Mucosa of stomach (tissue), 1 donor: ENCODE measurements around the gene CLEC19A.

ENCODE experiments used
- H3K27me3 ChIP-seq: one replicate; pipeline ENCODE4 v1.7.0; 2013; ENCODE audit warnings: mild to moderate bottlenecking, low read length; ENCODE audit not compliant: control insufficient read depth, insufficient read depth
- H3K36me3 ChIP-seq: one replicate; pipeline ENCODE4 v1.7.0; 2013; ENCODE audit warnings: low read length; ENCODE audit not compliant: control insufficient read depth, insufficient read depth
- H3K4me1 ChIP-seq: one replicate; pipeline ENCODE4 v1.7.0; 2013; ENCODE audit warnings: mild to moderate bottlenecking, low read length; ENCODE audit not compliant: control insufficient read depth, insufficient read depth
- H3K4me3 ChIP-seq: one replicate; pipeline ENCODE4 v1.7.0; 2013; ENCODE audit warnings: low read length
- H3K9ac ChIP-seq: one replicate; pipeline ENCODE4 v1.7.0; 2013; ENCODE audit warnings: mild to moderate bottlenecking, low read length, moderate library complexity
- H3K9me3 ChIP-seq: one replicate; pipeline ENCODE4 v1.7.0; 2013; ENCODE audit warnings: mild to moderate bottlenecking, low read length, moderate library complexity; ENCODE audit not compliant: control insufficient read depth
- donor health status: Pancreatic carcinoma.

The CLEC19A gene

GRCh38 chr16:19338335-19338734 is 52.8 kb downstream of the CLEC19A start:
- no peaks in the 10 kb centered on the region for H3K36me3 ChIP-seq
- no peak overlapping the region for H3K9ac ChIP-seq

GRCh38 chr16:19344224-19344801 is 58.8 kb downstream of the CLEC19A start:
- H3K9me3 ChIP-seq: no peaks in the 10 kb centered on the region
- no peak overlapping the region for H3K9ac ChIP-seq
- no peaks in the 10 kb centered on the region for H3K27me3 ChIP-seq
- no peak overlapping the region for H3K4me3 ChIP-seq
- H3K36me3 ChIP-seq: no peaks in the 10 kb centered on the region
- H3K4me1 ChIP-seq: no peaks in the 10 kb centered on the region

More at GRCh38 chr16:19338335-19338734, 52.8 kb downstream of the CLEC19A start:
- H3K9me3 ChIP-seq: no peaks in the 10 kb centered on the region
- no peaks in the 10 kb centered on the region for H3K4me1 ChIP-seq
- no peaks in the 10 kb centered on the region for H3K27me3 ChIP-seq
- H3K4me3 ChIP-seq: no peak overlapping the region

DNA sequence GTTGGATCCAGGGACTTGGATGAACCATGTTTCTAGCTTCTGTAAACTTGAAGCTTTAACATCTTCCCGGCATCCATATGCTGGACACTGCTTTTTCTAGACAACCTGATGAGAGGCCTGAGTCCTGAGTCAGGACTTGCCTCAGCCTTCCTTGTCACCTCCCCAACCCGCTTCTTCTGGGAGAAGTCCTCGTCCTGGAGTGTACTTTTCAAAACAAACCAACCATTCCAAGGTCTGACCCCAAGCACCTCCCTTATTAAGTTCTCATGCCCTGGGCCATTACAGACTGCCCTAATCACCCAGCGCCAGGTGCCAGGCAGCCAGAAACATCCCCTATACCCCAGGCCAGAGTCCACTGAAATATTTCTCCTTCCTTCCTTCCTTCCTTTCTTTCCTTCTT is 59.4 kb downstream of the CLEC19A start:
- Histone ChIP-seq H3K4me1 (no peaks in the 10 kb centered on the region), H3K9me3 (no peaks in the 10 kb centered on the region), H3K9ac (no peak overlapping the region), H3K36me3 (no peaks in the 10 kb centered on the region), H3K4me3 (no peak overlapping the region), H3K27me3 (no peaks in the 10 kb centered on the region)

GRCh38 chr16:19346335-19346922 is 60.9 kb downstream of the CLEC19A start:
- Histone ChIP-seq H3K27me3 (no peaks in the 10 kb centered on the region), H3K36me3 (no peaks in the 10 kb centered on the region), H3K4me3 (no peak overlapping the region), H3K9ac (no peak overlapping the region), H3K9me3 (no peaks in the 10 kb centered on the region), H3K4me1 (no peaks in the 10 kb centered on the region)

DNA sequence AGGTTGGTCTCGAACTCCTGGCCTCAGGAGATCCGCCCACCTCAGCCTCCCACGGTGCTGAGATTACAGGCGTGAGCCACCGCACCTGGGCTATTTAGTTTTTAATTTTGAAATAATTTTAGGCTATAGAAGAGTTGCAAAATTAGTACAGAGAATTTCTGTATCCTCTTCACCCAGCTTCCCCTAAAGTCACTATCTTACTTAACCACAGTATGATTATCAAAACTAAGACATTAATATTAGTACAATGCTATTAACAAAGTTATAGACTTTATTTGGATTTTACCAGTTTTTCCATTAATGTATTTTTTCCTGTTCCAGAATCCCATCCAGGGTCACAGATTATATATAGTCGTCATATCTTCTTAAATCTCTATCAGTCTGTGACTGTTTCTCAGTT is 62.6 kb downstream of the CLEC19A start:
- H3K36me3 ChIP-seq: no peaks in the 10 kb centered on the region
- no peaks in the 10 kb centered on the region for H3K4me1 ChIP-seq

DNA sequence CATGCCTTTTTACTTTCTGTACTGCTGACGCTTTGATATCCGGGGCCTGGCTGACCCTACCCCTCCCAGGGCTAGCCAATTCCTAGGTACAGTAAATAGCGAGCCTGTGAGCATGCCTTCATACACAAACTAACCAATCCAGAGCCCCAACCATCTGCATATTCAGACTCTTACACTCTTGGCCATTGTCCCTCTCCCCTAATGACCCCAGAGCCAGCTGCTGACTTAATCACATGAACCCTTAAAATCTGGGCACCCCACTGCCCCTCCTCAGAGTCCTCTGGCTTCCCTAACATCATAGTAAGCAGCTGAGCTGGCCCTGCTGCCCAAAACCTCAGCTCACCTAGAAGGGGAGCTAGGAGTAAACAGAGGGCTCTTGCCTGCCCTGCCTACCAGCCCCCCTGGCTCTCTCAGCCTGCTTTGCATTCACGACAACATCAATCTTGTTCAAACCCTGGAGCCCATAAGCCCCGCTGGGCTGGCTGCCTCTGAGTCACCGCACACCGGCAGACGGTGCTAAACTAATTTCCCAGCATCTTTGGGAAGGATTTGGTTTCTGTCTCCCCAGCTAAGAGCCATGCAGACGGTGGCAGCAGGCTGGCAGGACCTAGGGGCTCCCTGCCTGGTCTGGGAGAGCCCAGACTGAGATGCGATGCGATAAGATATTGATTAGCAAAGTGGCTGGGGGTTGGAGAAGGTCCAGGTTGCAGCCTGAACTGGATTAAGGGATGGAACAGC is 63.2 kb downstream of the CLEC19A start:
- Histone ChIP-seq H3K4me3 (no peak overlapping the region), H3K4me1 (no peaks in the 10 kb centered on the region), H3K9me3 (no peaks in the 10 kb centered on the region), H3K36me3 (no peaks in the 10 kb centered on the region), H3K27me3 (no peaks in the 10 kb centered on the region), H3K9ac (no peak overlapping the region)

More for the DNA sequence above, 62.6 kb downstream of the CLEC19A start:
- Histone ChIP-seq H3K27me3 (no peaks in the 10 kb centered on the region), H3K4me3 (no peak overlapping the region), H3K9ac (no peak overlapping the region), H3K9me3 (no peaks in the 10 kb centered on the region)

DNA sequence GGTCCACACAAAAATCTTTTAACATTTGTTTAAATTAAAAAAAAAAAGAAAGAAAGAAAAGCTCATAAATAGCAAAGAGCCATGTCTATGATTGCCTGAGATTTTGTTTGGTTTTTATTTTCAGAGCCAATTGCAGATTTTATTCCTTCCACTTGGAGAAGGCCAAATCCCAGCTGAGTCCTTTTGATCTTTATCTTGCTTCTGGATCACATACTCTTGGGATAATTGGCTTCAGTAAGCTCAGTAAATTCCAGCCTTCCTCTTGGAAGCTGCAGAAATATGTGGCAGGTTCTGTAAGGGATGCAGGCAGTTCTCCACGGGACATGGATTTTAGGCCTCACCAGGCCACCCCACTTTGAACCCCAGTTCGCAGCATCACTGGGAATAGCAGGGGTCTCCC is 68.8 kb downstream of the CLEC19A start:
- no peaks in the 10 kb centered on the region for H3K36me3 ChIP-seq
- no peaks in the 10 kb centered on the region for H3K4me1 ChIP-seq
- H3K27me3 ChIP-seq: no peaks in the 10 kb centered on the region
- no peaks in the 10 kb centered on the region for H3K9me3 ChIP-seq
- H3K9ac ChIP-seq: no peak overlapping the region
- H3K4me3 ChIP-seq: no peak overlapping the region

- no peaks in the 10 kb centered on the region for H3K4me1 ChIP-seq
- no peak overlapping the region for H3K4me3 ChIP-seq
- H3K9me3 ChIP-seq: no peaks in the 10 kb centered on the region
- H3K27me3 ChIP-seq: no peaks in the 10 kb centered on the region
- no peaks in the 10 kb centered on the region for H3K36me3 ChIP-seq
- no peak overlapping the region for H3K9ac ChIP-seq
Measured at GRCh38 chr16:19356024-19356952, 70.8 kb downstream of the CLEC19A start.

- H3K4me3 ChIP-seq: no peak overlapping the region
Measured at GRCh38 chr16:19359556-19359955, 74.0 kb downstream of the CLEC19A start.

More at GRCh38 chr16:19359556-19359955, 74.0 kb downstream of the CLEC19A start:
- H3K4me1 ChIP-seq: no peaks in the 10 kb centered on the region
- no peaks in the 10 kb centered on the region for H3K9me3 ChIP-seq
- no peaks in the 10 kb centered on the region for H3K36me3 ChIP-seq
- H3K9ac ChIP-seq: no peak overlapping the region
- H3K27me3 ChIP-seq: no peaks in the 10 kb centered on the region
